GM23248 (cell line): ENCODE results near the gene OST4. TPM values are rescaled to one million over a fixed set of nuclear protein-coding genes. Genes with fewer than 3 reads are reported as not detected.

Experiments
- DNase-seq: peaks from one replicate; pipeline ENCODE4 v3.0.0-alpha.2; 2015
- H2AFZ ChIP-seq: fragments of 200-600 bp; sonication (generic); 2 replicates; pipeline ENCODE4 v1.6.1; 2016; ENCODE audit warnings: antibody characterized with exemption
- H3F3A ChIP-seq: fragments of 200-600 bp; sonication (generic); 2 replicates; pipeline ENCODE4 v1.6.1; 2016; ENCODE audit warnings: mild to moderate bottlenecking, antibody characterized with exemption, mixed run types; ENCODE audit not compliant: insufficient read depth
- H3K27ac ChIP-seq: fragments of 200-600 bp; sonication (generic); 2 replicates; pipeline ENCODE4 v1.5.1; 2016; ENCODE audit warnings: mild to moderate bottlenecking
- H3K27me3 ChIP-seq: fragments of 200-600 bp; sonication (generic); replicated peaks from 2 replicates; pipeline ENCODE4 v1.6.1; 2016; ENCODE audit warnings: mild to moderate bottlenecking; ENCODE audit not compliant: insufficient read depth
- H3K36me3 ChIP-seq: fragments of 200-600 bp; sonication (generic); 2 replicates; pipeline ENCODE4 v1.6.1; 2016; ENCODE audit warnings: low read depth, mild to moderate bottlenecking
- H3K4me1 ChIP-seq: fragments of 200-600 bp; sonication (generic); 2 replicates; pipeline ENCODE4 v1.6.1; 2016; ENCODE audit warnings: mild to moderate bottlenecking; ENCODE audit not compliant: insufficient read depth
- H3K4me2 ChIP-seq: fragments of 200-600 bp; sonication (generic); one replicate; pipeline ENCODE4 v1.6.1; 2016; ENCODE audit warnings: mild to moderate bottlenecking; ENCODE audit not compliant: unreplicated experiment
- H3K4me3 ChIP-seq: fragments of 200-600 bp; sonication (generic); 2 replicates; pipeline ENCODE4 v1.5.1; 2016; ENCODE audit warnings: mild to moderate bottlenecking
- H3K79me2 ChIP-seq: fragments of 200-600 bp; sonication (generic); 2 replicates; pipeline ENCODE4 v1.6.1; 2016; ENCODE audit warnings: mild to moderate bottlenecking; ENCODE audit not compliant: insufficient read depth
- H3K9ac ChIP-seq: fragments of 200-600 bp; sonication (generic); 2 replicates; pipeline ENCODE4 v1.6.1; 2016; ENCODE audit warnings: mild to moderate bottlenecking
- H3K9me2 ChIP-seq: fragments of 200-600 bp; sonication (generic); 2 replicates; pipeline ENCODE4 v1.6.1; 2016; ENCODE audit warnings: mixed run types, mild to moderate bottlenecking, moderate library complexity; ENCODE audit not compliant: insufficient read depth
- H3K9me3 ChIP-seq: fragments of 200-600 bp; sonication (generic); one replicate; pipeline ENCODE4 v1.6.1; 2017; ENCODE audit warnings: low read depth
- H4K20me1 ChIP-seq: fragments of 200-600 bp; sonication (generic); 2 replicates; pipeline ENCODE4 v1.6.0; 2016; ENCODE audit not compliant: insufficient read depth
- EZH2 ChIP-seq: fragments of 200-600 bp; sonication (generic); IDR thresholded peaks from 2 replicates; pipeline ENCODE4 v1.6.1; 2018; ENCODE audit warnings: antibody characterized with exemption, mild to moderate bottlenecking; ENCODE audit not compliant: insufficient read depth, poor library complexity, severe bottlenecking
- EZH2phosphoT487 ChIP-seq: fragments of 200-600 bp; sonication (generic); IDR thresholded peaks from 2 replicates; pipeline ENCODE4 v1.6.1; 2018; ENCODE audit warnings: antibody characterized with exemption, moderate library complexity, mild to moderate bottlenecking, low read depth; ENCODE audit not compliant: insufficient read depth
- WGBS, 2 experiments: methylation state at CpG; one replicate each; pipeline ENCODE4 v1.1.6; 2015 to 2017; ENCODE audit warnings: low lambda C conversion rate in 2 of 2, low coverage in 1 of 2; ENCODE audit errors: missing lambda C conversion rate in 2 of 2; 5-methylcytosine and 5-hydroxymethylcytosine counted together
- in situ Hi-C: fragments of 300-500 bp; cut with MboI; formaldehyde crosslinking; loops from 2 replicates; pipeline ENCODE4 v1.15.0; 2020
- polyA plus RNA-seq: library from polyadenylated mRNA; unstranded; fragments of >200 nt; fragmentation: Nextera tagmentation; extraction: Ambion mirVana; gene quantifications from 2 replicates; pipeline ENCODE4 v1.2.1, GENCODE V29; 2016
- total RNA-seq: library from RNA; depleted of rRNA; stranded (reverse); fragments of >200 nt; shearing (Covaris generic); gene quantifications from 2 replicates; pipeline ENCODE4 v1.2.3, GENCODE V29; 2014

The OST4 gene
- total and polyA plus RNA-seq, 2 experiments from 2014 or later, result 499 to 942 TPM

GRCh38 chr2:27095427-27095744 is 23.9 kb upstream of the OST4 start:
- in situ Hi-C loops, result no loop called here
- no peak overlapping the region for H3K4me3 ChIP-seq
- no peaks in the 10 kb centered on the region for H3K79me2 ChIP-seq
- no peaks in the 10 kb centered on the region for H3K27me3 ChIP-seq
- H2AFZ ChIP-seq, result peak overlapping the region; percentile 87; the same call in 1 of the 2 replicates
- H3K4me2 ChIP-seq, result no peak overlapping the region
- no peaks in the 10 kb centered on the region for H3K9me3 ChIP-seq
- H3F3A ChIP-seq, result no peaks in the 10 kb centered on the region
- no peaks in the 10 kb centered on the region for H3K4me1 ChIP-seq
- H3K36me3 ChIP-seq, result no peaks in the 10 kb centered on the region
- TF ChIP-seq EZH2phosphoT487 (no peak), EZH2 (no peak)
- no peak overlapping the region for H3K9ac ChIP-seq
- H4K20me1 ChIP-seq, result no peaks in the 10 kb centered on the region
- no peak overlapping the region for H3K27ac ChIP-seq
- DNase-seq, result no peak
- WGBS, 2 experiments, result 89 to 94% methylated on average over 2 of the region's 2 CpGs
- no peaks in the 10 kb centered on the region for H3K9me2 ChIP-seq

- TF ChIP-seq EZH2 (no peak), EZH2phosphoT487 (no peak)
- H3F3A ChIP-seq, result no peaks in the 10 kb centered on the region
- no peak overlapping the region for H3K27ac ChIP-seq
- no peaks in the 10 kb centered on the region for H3K27me3 ChIP-seq
- H3K4me1 ChIP-seq, result no peaks in the 10 kb centered on the region
- WGBS, 2 experiments, result 84 to 86% methylated on average over 24 of the region's 24 CpGs
- no peaks in the 10 kb centered on the region for H3K79me2 ChIP-seq
- H3K9me2 ChIP-seq, result no peaks in the 10 kb centered on the region
- H3K4me2 ChIP-seq, result no peak overlapping the region
- no peaks in the 10 kb centered on the region for H3K9me3 ChIP-seq
- no peak overlapping the region for H3K4me3 ChIP-seq
- H4K20me1 ChIP-seq, result no peaks in the 10 kb centered on the region
- in situ Hi-C loops, result no loop called here
- no peak for DNase-seq
- H3K36me3 ChIP-seq, result no peaks in the 10 kb centered on the region
- H3K9ac ChIP-seq, result no peak overlapping the region
- no peak overlapping the region for H2AFZ ChIP-seq
These were observed 23.0 kb upstream of the OST4 start for GRCh38 chr2:27094353-27094984.

- in situ Hi-C loops, result no loop called here
- DNase-seq, result no peak
These were observed 22.2 kb upstream of the OST4 start for GRCh38 chr2:27093430-27094352.

GRCh38 chr2:27092696-27093429 is 21.4 kb upstream of the OST4 start:
- Histone ChIP-seq H3K4me3 (no peak overlapping the region), H3K79me2 (no peaks in the 10 kb centered on the region), H2AFZ (no peak overlapping the region), H3K9me3 (no peaks in the 10 kb centered on the region), H3K36me3 (no peaks in the 10 kb centered on the region), H3F3A (no peaks in the 10 kb centered on the region), H3K4me1 (no peaks in the 10 kb centered on the region), H3K9ac (no peak overlapping the region), H4K20me1 (no peaks in the 10 kb centered on the region), H3K9me2 (no peaks in the 10 kb centered on the region), H3K27me3 (no peaks in the 10 kb centered on the region), H3K27ac (no peak overlapping the region), H3K4me2 (no peak overlapping the region)
- in situ Hi-C loops, result no loop called here
- TF ChIP-seq EZH2 (no peak), EZH2phosphoT487 (no peak)
- 62 to 64% methylated on average over 10 of the region's 10 CpGs for WGBS, 2 experiments
- peak; percentile 47 for DNase-seq

More at GRCh38 chr2:27093430-27094352, 22.2 kb upstream of the OST4 start:
- Histone ChIP-seq H3F3A (no peaks in the 10 kb centered on the region), H3K79me2 (no peaks in the 10 kb centered on the region), H3K36me3 (no peaks in the 10 kb centered on the region), H2AFZ (no peak overlapping the region), H3K4me1 (no peaks in the 10 kb centered on the region), H3K9me3 (no peaks in the 10 kb centered on the region), H3K27me3 (no peaks in the 10 kb centered on the region), H3K9me2 (no peaks in the 10 kb centered on the region), H3K9ac (no peak overlapping the region), H3K27ac (no peak overlapping the region), H4K20me1 (no peaks in the 10 kb centered on the region), H3K4me2 (no peak overlapping the region), H3K4me3 (no peak overlapping the region)
- TF ChIP-seq EZH2phosphoT487 (no peak), EZH2 (no peak)
- 87 to 92% methylated on average over 6 of the region's 6 CpGs for WGBS, 2 experiments
